Prostate gland (tissue), 2 donors: ENCODE measurements around the gene TSC22D3.

ENCODE experiments used
- POLR2A ChIP-seq: fragments of 450-650 bp; IDR thresholded peaks from one replicate; pipeline ENCODE4 v1.6.1; 2016; ENCODE audit warnings: antibody characterized with exemption, mild to moderate bottlenecking
- POLR2AphosphoS5 ChIP-seq: sonication (generic); formaldehyde crosslinking; IDR thresholded peaks from one replicate; pipeline ENCODE4 v1.6.1; 2017; ENCODE audit warnings: antibody characterized with exemption
- TF ChIP-seq, protein P1 (sequence below), 4 experiments: fragments of 200-600 bp in 2 of 4; fragments of 450-650 bp in 2 of 4; sonication (generic) in 2 of 4; IDR thresholded peaks; 1 replicate in 3 of 4; 2 replicates in 1 of 4; pipeline ENCODE4 v1.5.1; 2016 to 2019; ENCODE audit warnings: antibody characterized with exemption in 4 of 4, mild to moderate bottlenecking in 2 of 4, moderate library complexity in 2 of 4

DNA sequence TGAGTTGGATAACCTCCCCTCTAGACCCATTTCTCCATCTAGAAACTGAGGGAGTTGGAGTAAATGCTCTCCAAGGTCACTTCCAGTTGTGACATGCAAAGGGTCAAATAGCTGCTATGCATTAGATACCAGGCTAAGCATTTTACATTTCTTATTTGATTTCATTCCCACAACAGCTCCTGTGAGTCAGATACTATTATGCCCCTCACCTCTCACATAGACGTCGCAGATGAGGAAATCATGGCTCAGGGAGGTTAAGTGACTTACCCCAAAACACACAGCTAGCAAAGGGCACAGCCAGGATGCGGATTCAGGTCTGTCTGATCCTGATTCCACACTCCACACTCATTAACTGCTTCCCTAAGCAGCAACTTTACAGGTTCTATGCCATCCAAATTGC is 89.6 kb downstream of the TSC22D3 start:
- no peak for TF ChIP-seq POLR2A
- TF ChIP-seq, protein P1, sequence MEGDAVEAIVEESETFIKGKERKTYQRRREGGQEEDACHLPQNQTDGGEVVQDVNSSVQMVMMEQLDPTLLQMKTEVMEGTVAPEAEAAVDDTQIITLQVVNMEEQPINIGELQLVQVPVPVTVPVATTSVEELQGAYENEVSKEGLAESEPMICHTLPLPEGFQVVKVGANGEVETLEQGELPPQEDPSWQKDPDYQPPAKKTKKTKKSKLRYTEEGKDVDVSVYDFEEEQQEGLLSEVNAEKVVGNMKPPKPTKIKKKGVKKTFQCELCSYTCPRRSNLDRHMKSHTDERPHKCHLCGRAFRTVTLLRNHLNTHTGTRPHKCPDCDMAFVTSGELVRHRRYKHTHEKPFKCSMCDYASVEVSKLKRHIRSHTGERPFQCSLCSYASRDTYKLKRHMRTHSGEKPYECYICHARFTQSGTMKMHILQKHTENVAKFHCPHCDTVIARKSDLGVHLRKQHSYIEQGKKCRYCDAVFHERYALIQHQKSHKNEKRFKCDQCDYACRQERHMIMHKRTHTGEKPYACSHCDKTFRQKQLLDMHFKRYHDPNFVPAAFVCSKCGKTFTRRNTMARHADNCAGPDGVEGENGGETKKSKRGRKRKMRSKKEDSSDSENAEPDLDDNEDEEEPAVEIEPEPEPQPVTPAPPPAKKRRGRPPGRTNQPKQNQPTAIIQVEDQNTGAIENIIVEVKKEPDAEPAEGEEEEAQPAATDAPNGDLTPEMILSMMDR (IDR thresholded peaks at IDR 0.05): no peak
- TF ChIP-seq POLR2AphosphoS5: no peak
